ENCODE results near the gene MEN1. TPM values are rescaled to one million over a fixed set of nuclear protein-coding genes. Genes with fewer than 3 reads are reported as not detected.
"Not testable (repeated sequence)": the region's sequence is repeated elsewhere in the genome, so short reads cannot be mapped to it uniquely, and the experiment has no call there.

The MEN1 gene
- total RNA-seq, 4 donors from 2014 or later: 3.8 to 26.2 (median 14.9) TPM

DNA sequence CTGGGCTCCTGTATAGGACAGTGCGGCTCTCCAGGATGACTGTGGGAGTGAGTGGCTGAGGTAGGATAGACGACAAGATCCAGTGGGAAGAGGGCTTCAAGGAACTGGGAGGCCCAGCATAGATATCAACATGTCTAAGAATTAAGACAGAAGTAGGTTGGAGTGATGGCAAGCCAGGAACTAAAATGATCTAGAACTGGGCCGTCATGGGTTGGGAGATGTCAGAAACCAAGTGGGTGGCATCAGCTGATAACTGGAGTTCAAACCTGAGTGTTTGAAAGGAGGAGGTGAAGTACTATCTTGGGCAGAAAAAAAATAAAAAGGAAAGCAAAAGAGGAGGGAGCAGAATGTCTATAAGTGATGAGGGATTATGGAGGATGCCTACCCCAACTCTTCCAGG, 7.1 kb upstream of the MEN1 start:
- DNase-seq: no peak
- intact Hi-C loops (cut with DNase I; ENCODE audit: low total_unique reads): no loop called here
- Histone ChIP-seq H3K27me3 (no peaks in the 10 kb centered on the region), H3K4me3 (no peak overlapping the region), H3K27ac (no peak overlapping the region), H3K4me1 (no peaks in the 10 kb centered on the region), H3K36me3 (no peaks in the 10 kb centered on the region), H3K9me3 (no peaks in the 10 kb centered on the region)
- TF ChIP-seq, protein P1, sequence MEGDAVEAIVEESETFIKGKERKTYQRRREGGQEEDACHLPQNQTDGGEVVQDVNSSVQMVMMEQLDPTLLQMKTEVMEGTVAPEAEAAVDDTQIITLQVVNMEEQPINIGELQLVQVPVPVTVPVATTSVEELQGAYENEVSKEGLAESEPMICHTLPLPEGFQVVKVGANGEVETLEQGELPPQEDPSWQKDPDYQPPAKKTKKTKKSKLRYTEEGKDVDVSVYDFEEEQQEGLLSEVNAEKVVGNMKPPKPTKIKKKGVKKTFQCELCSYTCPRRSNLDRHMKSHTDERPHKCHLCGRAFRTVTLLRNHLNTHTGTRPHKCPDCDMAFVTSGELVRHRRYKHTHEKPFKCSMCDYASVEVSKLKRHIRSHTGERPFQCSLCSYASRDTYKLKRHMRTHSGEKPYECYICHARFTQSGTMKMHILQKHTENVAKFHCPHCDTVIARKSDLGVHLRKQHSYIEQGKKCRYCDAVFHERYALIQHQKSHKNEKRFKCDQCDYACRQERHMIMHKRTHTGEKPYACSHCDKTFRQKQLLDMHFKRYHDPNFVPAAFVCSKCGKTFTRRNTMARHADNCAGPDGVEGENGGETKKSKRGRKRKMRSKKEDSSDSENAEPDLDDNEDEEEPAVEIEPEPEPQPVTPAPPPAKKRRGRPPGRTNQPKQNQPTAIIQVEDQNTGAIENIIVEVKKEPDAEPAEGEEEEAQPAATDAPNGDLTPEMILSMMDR (IDR thresholded peaks at IDR 0.05): no peak
- no peak for TF ChIP-seq POLR2A (IDR thresholded peaks at IDR 0.05)

DNA sequence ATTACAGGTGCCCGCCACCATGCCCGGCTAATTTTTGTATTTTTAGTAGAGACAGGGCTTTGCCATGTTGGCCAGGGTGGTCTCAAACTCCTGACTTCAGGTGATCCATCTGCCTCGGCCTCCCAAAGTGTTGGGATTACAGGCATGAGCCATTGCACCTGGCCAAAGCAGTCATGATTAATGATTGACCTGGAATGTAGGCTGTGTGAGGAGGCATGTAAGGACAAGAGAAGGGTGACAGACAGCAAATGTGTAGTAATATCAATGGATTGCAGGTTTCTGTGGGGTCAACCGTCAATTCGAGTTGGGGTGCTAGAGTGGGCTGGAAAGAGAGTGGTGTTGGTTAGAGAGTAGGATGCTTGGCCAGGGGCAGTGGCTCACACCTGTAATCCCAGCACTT, 5.1 kb upstream of the MEN1 start:
- H3K4me1 ChIP-seq; H3K4me3 ChIP-seq; H3K36me3 ChIP-seq; H3K9me3 ChIP-seq; H3K27me3 ChIP-seq; H3K27ac ChIP-seq; intact Hi-C loops (cut with DNase I; ENCODE audit: low total_unique reads); DNase-seq: not testable (repeated sequence)

DNA sequence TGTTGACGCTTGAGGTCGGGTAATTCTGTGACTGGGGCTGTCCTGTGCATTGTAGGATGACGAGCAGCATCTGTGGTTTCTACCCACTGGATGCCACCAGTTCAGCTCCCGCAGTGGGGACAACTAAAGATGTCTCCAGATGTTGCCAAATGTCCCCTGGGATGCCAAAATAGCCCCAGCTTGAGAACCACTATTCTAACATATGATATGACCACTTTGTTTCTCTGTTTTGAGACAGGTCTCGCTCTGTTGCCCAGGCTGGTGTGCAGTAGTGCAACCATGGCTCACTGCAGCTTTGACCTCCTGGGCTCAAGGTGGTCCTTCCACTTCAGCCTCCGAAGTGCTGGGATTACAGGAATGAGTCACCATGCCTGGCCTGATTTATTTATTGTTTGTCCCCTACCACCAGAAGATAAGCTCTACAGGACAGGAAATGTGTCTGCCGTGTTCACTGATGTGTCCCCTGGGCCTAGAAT, 4.4 kb upstream of the MEN1 start:
- H3K27ac ChIP-seq: no peak overlapping the region
- intact Hi-C loops (cut with DNase I; ENCODE audit: low total_unique reads): no loop called here
- peaks cover 0 to under 1% of the 10 kb centered on the region in 2 donors for H3K4me1 ChIP-seq
- DNase-seq: no peak
- no peaks in the 10 kb centered on the region for H3K27me3 ChIP-seq
- no peak overlapping the region for H3K4me3 ChIP-seq
- TF ChIP-seq, protein P1 (IDR thresholded peaks at IDR 0.05): no peak
- TF ChIP-seq POLR2A (IDR thresholded peaks at IDR 0.05): no peak
- H3K36me3 ChIP-seq: no peaks in the 10 kb centered on the region
- no peaks in the 10 kb centered on the region for H3K9me3 ChIP-seq

DNA sequence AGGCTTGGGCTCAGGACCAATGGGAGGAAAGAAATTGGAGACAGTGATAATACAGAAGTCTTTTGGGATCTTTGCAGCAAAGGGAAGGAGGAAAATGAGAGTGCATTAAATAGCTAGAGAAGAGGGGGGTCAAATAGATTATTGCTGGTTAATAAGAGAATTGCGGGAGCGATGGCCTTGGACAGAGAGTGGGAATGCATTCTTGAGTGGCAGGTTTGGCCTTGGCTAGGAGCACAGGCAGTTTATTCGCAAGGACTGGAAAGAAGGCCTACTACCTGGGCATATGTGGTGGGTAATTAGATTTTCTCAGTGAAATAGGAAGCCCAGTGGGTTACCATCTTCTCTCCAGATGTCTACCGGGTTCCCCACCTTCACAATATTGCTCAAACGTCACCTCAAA, 3.5 kb upstream of the MEN1 start:
- Histone ChIP-seq H3K27me3 (no peaks in the 10 kb centered on the region), H3K4me3 (no peak overlapping the region), H3K27ac (no peak overlapping the region), H3K4me1 (peaks cover 0 to 7% of the 10 kb centered on the region in 2 donors), H3K9me3 (no peaks in the 10 kb centered on the region), H3K36me3 (no peaks in the 10 kb centered on the region)
- no peak for TF ChIP-seq POLR2A (IDR thresholded peaks at IDR 0.05)
- TF ChIP-seq, protein P1 (IDR thresholded peaks at IDR 0.05): no peak
- intact Hi-C loops (cut with DNase I; ENCODE audit: low total_unique reads): no loop called here
- no peak for DNase-seq

DNA sequence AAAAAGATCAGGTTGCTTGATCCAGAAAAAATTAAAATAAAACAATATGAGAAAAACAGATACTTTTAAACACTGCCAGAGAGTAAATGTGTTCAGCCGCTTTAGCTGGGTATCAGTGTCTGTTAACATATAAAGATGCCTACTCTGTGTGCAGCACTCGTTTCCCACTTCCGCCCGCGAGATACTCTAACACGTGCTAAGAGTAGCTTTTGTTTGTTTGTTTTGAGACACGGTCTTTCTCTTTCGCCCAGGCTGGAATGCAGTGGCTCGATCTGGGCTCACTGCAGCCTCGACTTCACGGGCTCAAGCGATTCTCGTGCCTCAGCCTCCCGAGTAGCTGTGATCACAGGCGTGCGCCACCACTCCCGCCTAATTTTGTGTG, 531 bp upstream of the MEN1 start:
- H3K4me3 ChIP-seq: peak overlapping the region; percentile 15 to 60
- intact Hi-C loops (cut with DNase I; ENCODE audit: low total_unique reads): no loop called here
- H3K4me1 ChIP-seq: peaks cover 0 to 7% of the 10 kb centered on the region in 2 donors
- no peaks in the 10 kb centered on the region for H3K36me3 ChIP-seq
- peak overlapping the region; percentile 41 to 78 for H3K27ac ChIP-seq
- no peak for TF ChIP-seq POLR2A (IDR thresholded peaks at IDR 0.05)
- TF ChIP-seq, protein P1 (IDR thresholded peaks at IDR 0.05): no peak
- no peaks in the 10 kb centered on the region for H3K27me3 ChIP-seq
- H3K9me3 ChIP-seq: no peaks in the 10 kb centered on the region
- no peak for DNase-seq

DNA sequence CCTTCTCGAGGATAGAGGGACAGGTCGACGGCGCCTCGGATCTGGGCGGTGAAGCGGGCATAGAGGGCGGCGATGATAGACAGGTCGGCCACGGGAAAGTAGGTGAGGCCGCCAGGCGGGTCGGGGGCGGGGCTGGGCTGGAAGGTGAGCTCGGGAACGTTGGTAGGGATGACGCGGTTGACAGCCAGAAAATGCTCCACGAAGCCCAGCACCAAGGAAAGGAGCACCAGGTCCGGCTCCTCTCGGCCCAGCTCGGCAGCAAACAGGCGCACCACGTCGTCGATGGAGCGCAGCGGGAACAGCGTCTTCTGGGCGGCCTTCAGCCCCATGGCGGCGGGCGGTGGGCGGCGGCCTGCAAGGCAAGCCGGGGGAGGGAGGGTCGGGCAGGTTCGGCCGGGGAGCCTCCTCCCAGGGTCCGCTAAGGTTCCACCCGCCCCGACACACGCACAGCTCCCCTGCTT, 540 bp downstream of the MEN1 start:
- DNase-seq: no peak
- intact Hi-C loops (cut with DNase I; ENCODE audit: low total_unique reads): no loop called here
- Histone ChIP-seq H3K4me1 (peaks cover 0 to 7% of the 10 kb centered on the region in 2 donors), H3K27ac (peak overlapping the region; percentile 41 to 78), H3K4me3 (peak overlapping the region; percentile 60 to 79), H3K36me3 (no peaks in the 10 kb centered on the region), H3K27me3 (no peaks in the 10 kb centered on the region), H3K9me3 (no peaks in the 10 kb centered on the region)
- TF ChIP-seq, protein P1 (IDR thresholded peaks at IDR 0.05): no peak
